ENCODE data around the gene BCHE. TPM values are rescaled to one million over a fixed set of nuclear protein-coding genes. Genes with fewer than 3 reads are reported as not detected.

Gene BCHE
- total and polyA plus RNA-seq, 2 donors (not counting 3 experiments of a cell fraction or from before 2014, with no cell fraction given), result 0.27 to 0.66 TPM

DNA sequence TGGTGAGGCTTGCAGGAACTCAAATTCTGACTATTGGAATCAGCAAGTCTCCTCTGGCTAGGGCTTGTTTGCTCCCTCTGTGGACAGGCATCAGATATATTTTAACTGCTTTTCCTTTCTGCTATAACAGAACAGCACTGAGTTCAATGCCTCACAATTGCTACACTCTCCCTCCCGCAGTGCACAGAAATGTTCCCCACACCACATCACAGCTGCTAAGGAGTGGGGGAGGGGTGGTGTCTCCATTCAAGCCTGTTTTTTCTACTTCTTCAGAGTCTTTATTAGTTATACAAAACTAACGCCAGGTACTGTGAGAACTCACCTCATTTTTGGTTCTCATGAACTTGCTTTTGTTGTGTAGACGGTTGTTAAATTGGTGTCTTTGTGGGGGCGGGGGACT, 68.5 kb downstream of the BCHE start:
- Histone ChIP-seq H3K36me3 (ENCODE audit: control insufficient read depth in 2 of 2, extremely low read depth in 1 of 2, insufficient read depth in 2 of 2, low read length in 2 of 2) (no peaks in the 10 kb centered on the region), H3K9me3 (replicated peaks; ENCODE audit: control insufficient read depth, insufficient read depth, low read length) (no peaks in the 10 kb centered on the region), H3K9ac (replicated peaks; ENCODE audit: extremely low read depth, insufficient read depth, low read length) (no peak overlapping the region), H3K4me1 (ENCODE audit: control insufficient read depth, extremely low read depth, insufficient read depth, low read length) (no peaks in the 10 kb centered on the region), H4K20me1 (replicated peaks; ENCODE audit: control insufficient read depth, extremely low read depth, insufficient read depth, low read length) (no peaks in the 10 kb centered on the region), H3K27me3 (ENCODE audit: control insufficient read depth in 2 of 2, insufficient read depth in 2 of 2, low read length in 2 of 2) (no peaks in the 10 kb centered on the region), H3K79me2 (ENCODE audit: control insufficient read depth, insufficient read depth, low read length) (no peaks in the 10 kb centered on the region), H2AFZ (ENCODE audit: low read depth, low read length) (no peak overlapping the region), H3K9me1 (replicated peaks; ENCODE audit: control insufficient read depth, extremely low read depth, insufficient read depth, low read length) (no peaks in the 10 kb centered on the region), H3K4me3 (replicated peaks in 1 of 3; ENCODE audit: insufficient read depth in 1 of 3, low read depth in 1 of 3, low read length in 3 of 3) (no peak overlapping the region), H3K27ac (ENCODE audit: insufficient read depth, low read depth, low read length) (no peak overlapping the region), H3K4me2 (ENCODE audit: insufficient read depth, low read length) (no peak overlapping the region)
- POLR2A ChIA-PET, result no interaction called here
- BruUV-seq (replicated peaks), result no TSS peak
- intact Hi-C loops (cut with micrococcal nuclease) (no loop called here), dilution Hi-C loops (cut with MboI; ENCODE audit: extremely low pct_ligation_motif_present, low sequenced_read_pairs) (no loop called here)
- no peak for FAIRE-seq
- CTCF ChIA-PET, result no interaction called here
- DNase-seq (ENCODE audit: low read depth, low spot score), result no peak
- no peak for TF ChIP-seq POLR2A (IDR thresholded peaks at IDR 0.05; ENCODE audit: low read depth, low read length)
- no peak for TF ChIP-seq MAX (IDR thresholded peaks at IDR 0.05; ENCODE audit: insufficient read depth, insufficient read length)
- TF ChIP-seq GATA2 (IDR thresholded peaks at IDR 0.05; ENCODE audit: insufficient read depth, insufficient read length, low read depth, low read length), result no peak
- TF ChIP-seq EZH2 (IDR thresholded peaks at IDR 0.05; ENCODE audit: borderline replicate concordance, low read depth, low read length, severe bottlenecking), result no peak
- TF ChIP-seq JUN (IDR thresholded peaks at IDR 0.05; ENCODE audit: borderline replicate concordance, insufficient read depth, insufficient read length, low read depth), result no peak
- no peak for TF ChIP-seq POLR2AphosphoS5 (IDR thresholded peaks at IDR 0.05; ENCODE audit: insufficient read depth, low read depth, low read length)
- no peak for TF ChIP-seq MYC (IDR thresholded peaks at IDR 0.05; ENCODE audit: low read depth, low read length)
- TF ChIP-seq, protein P1, sequence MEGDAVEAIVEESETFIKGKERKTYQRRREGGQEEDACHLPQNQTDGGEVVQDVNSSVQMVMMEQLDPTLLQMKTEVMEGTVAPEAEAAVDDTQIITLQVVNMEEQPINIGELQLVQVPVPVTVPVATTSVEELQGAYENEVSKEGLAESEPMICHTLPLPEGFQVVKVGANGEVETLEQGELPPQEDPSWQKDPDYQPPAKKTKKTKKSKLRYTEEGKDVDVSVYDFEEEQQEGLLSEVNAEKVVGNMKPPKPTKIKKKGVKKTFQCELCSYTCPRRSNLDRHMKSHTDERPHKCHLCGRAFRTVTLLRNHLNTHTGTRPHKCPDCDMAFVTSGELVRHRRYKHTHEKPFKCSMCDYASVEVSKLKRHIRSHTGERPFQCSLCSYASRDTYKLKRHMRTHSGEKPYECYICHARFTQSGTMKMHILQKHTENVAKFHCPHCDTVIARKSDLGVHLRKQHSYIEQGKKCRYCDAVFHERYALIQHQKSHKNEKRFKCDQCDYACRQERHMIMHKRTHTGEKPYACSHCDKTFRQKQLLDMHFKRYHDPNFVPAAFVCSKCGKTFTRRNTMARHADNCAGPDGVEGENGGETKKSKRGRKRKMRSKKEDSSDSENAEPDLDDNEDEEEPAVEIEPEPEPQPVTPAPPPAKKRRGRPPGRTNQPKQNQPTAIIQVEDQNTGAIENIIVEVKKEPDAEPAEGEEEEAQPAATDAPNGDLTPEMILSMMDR (IDR thresholded peaks at IDR 0.05; ENCODE audit: extremely low read depth in 1 of 2, insufficient read depth in 1 of 2, low read depth in 1 of 2, low read length in 2 of 2), result no peak
- TF ChIP-seq FOS (IDR thresholded peaks at IDR 0.05; ENCODE audit: borderline replicate concordance, insufficient read depth, low read length), result no peak
